ENCODE data around the gene SMAD4.

DNA sequence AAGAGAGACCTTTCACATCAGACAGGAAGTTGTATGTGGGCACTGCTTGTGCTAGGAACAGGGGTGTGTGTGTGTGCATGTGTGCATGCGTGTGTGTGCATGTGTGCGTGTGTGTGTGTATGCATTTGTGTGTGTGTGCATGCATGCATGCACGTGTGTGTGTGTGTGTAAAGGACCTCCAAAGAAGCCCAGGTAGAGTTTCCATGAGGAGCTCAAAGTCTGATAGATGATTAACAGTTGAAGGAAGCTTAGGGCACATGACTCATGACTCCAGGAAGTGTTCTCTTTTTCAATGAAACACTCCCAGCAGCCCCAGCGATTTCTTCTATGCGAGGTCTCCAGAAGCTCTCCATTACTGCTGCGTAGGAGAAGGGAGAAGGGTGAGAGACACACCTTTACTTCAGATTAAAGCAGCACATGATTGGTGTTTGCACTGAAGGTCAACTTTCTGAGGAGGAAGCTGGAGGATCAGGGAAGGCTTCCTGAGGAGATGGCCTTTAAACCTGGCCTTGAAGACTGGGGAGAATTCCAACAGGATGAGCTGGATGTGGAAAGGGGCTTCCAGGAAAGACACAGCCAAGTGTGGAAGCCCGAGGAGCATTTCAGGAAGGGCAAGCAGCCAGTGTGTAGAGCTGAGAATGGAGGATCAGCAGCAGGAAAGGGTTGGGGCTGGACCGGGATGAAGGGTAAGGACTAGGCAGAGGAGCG, 77.7 kb downstream of the SMAD4 start:
- TF ChIP-seq, protein P1, sequence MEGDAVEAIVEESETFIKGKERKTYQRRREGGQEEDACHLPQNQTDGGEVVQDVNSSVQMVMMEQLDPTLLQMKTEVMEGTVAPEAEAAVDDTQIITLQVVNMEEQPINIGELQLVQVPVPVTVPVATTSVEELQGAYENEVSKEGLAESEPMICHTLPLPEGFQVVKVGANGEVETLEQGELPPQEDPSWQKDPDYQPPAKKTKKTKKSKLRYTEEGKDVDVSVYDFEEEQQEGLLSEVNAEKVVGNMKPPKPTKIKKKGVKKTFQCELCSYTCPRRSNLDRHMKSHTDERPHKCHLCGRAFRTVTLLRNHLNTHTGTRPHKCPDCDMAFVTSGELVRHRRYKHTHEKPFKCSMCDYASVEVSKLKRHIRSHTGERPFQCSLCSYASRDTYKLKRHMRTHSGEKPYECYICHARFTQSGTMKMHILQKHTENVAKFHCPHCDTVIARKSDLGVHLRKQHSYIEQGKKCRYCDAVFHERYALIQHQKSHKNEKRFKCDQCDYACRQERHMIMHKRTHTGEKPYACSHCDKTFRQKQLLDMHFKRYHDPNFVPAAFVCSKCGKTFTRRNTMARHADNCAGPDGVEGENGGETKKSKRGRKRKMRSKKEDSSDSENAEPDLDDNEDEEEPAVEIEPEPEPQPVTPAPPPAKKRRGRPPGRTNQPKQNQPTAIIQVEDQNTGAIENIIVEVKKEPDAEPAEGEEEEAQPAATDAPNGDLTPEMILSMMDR (IDR thresholded peaks at IDR 0.05): no peak
- TF ChIP-seq POLR2A (IDR thresholded peaks at IDR 0.05; ENCODE audit: low read depth) (no peak), POLR2AphosphoS5 (IDR thresholded peaks at IDR 0.05) (no peak), EP300 (IDR thresholded peaks at IDR 0.05) (no peak)

Measured in esophagus muscularis mucosa (tissue), 4 donors.